Ascending aorta (tissue), 2 donors: ENCODE data around the gene CAMTA1. TPM values are rescaled to one million over a fixed set of nuclear protein-coding genes. Genes with fewer than 3 reads are reported as not detected.

Experiments
- DNase-seq, 2 donors: peaks; one replicate each; pipeline ENCODE4 v3.0.0-alpha.2; 2019; ENCODE audit warnings: low spot score in 2 of 2
- H3K27ac ChIP-seq, 2 donors: fragments of 200-600 bp; sonication (generic); one replicate each; pipeline ENCODE4 v1.5.1; 2016 to 2017; ENCODE audit warnings: mild to moderate bottlenecking in 1 of 2
- H3K27me3 ChIP-seq: fragments of 200-600 bp; sonication (generic); one replicate; pipeline ENCODE4 v1.5.1; 2017
- H3K36me3 ChIP-seq, 2 donors: fragments of 200-600 bp; sonication (generic); one replicate each; pipeline ENCODE4 v1.5.1; 2016
- H3K4me1 ChIP-seq, 2 donors: fragments of 200-600 bp; sonication (generic); one replicate each; pipeline ENCODE4 v1.5.1; 2016 to 2017; ENCODE audit warnings: mild to moderate bottlenecking in 1 of 2
- H3K4me3 ChIP-seq, 2 donors: fragments of 200-600 bp; sonication (generic); one replicate each; pipeline ENCODE4 v1.5.1; 2016 to 2017; ENCODE audit warnings: mild to moderate bottlenecking in 1 of 2
- H3K9me3 ChIP-seq, 2 donors: fragments of 200-600 bp; sonication (generic); one replicate each; pipeline ENCODE4 v1.5.1; 2016
- CTCF ChIP-seq, 3 experiments: fragments of 200-600 bp in 2 of 3; fragments of 450-650 bp in 1 of 3; sonication (generic) in 2 of 3; IDR thresholded peaks; one replicate each; pipeline ENCODE4 v1.5.1; 2016 to 2019; ENCODE audit warnings: antibody characterized with exemption in 3 of 3, mild to moderate bottlenecking in 1 of 3, moderate library complexity in 1 of 3
- intact Hi-C: fragments of 100-400 bp; cut with DNase I; formaldehyde crosslinking; loops from one replicate; pipeline ENCODE4 v1.15.1; 2023
- total RNA-seq: library from RNA; depleted of rRNA; stranded (reverse); fragments of >200 nt; gene quantifications from one replicate; pipeline ENCODE4 v1.1.0, GENCODE V29; 2016

The CAMTA1 gene
- total RNA-seq, 1 donor from 2014 or later, result 53.3 TPM

DNA sequence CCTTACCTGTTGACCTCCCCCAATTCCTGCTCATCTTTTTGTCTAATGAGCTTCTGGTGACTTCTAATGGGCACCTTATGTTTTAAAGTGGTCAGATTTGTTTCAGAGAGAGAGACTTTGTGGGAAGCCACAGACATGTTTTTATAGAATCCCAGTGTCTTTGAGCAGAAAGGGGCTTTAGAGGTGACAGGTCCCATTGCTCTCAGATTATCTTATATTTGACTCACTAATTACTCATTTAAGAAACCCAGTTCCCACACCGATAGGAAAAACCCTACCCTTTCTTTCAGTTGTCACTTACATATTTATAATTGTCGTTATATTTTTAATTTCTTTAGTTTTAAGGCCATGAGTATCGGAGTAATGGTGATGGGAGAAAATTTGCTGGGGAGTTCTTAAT, 215.5 kb downstream of the CAMTA1 start:
- H3K4me3 ChIP-seq, result no peak overlapping the region
- TF ChIP-seq CTCF (IDR thresholded peaks at IDR 0.05), result no peak
- DNase-seq, result no peak
- H3K27me3 ChIP-seq, result no peaks in the 10 kb centered on the region
- no peaks in the 10 kb centered on the region for H3K4me1 ChIP-seq
- intact Hi-C loops, result no loop called here
- H3K27ac ChIP-seq, result no peak overlapping the region
- no peaks in the 10 kb centered on the region for H3K36me3 ChIP-seq
- no peaks in the 10 kb centered on the region for H3K9me3 ChIP-seq

- Histone ChIP-seq H3K36me3 (no peaks in the 10 kb centered on the region), H3K4me1 (no peaks in the 10 kb centered on the region), H3K27me3 (no peaks in the 10 kb centered on the region), H3K27ac (no peak overlapping the region), H3K9me3 (no peaks in the 10 kb centered on the region), H3K4me3 (no peak overlapping the region)
- no peak for TF ChIP-seq CTCF (IDR thresholded peaks at IDR 0.05)
- intact Hi-C loops, result no loop called here
- no peak for DNase-seq
These were observed 217.5 kb downstream of the CAMTA1 start for GRCh38 chr1:7002728-7003127.

DNA sequence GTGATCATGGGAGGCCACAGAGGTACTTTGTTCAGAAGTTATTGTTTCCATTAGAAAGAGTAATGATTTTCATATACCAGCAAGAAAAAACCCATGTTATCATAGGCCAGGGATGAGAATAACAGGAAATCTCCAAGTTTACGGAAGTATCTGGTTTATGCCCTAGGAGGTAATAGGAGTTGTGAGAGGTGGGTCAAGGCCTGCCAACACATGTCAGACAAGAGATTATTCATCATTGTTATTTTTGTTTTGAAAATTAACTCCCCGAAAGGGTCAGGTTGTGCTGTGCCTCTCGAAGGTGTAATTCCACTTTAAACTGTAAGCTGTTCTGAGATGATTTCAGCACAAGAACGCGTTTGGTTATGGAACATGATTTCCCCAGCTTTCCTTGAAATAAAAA, 218.4 kb downstream of the CAMTA1 start:
- no peak for TF ChIP-seq CTCF (IDR thresholded peaks at IDR 0.05)
- intact Hi-C loops, result no loop called here
- Histone ChIP-seq H3K36me3 (no peaks in the 10 kb centered on the region), H3K9me3 (no peaks in the 10 kb centered on the region), H3K27me3 (no peaks in the 10 kb centered on the region), H3K4me3 (no peak overlapping the region), H3K27ac (no peak overlapping the region), H3K4me1 (no peaks in the 10 kb centered on the region)
- no peak for DNase-seq

- no peak for TF ChIP-seq CTCF (IDR thresholded peaks at IDR 0.05)
These were observed 218.9 kb downstream of the CAMTA1 start for GRCh38 chr1:7004181-7004580.

GRCh38 chr1:7005762-7006161, 220.5 kb downstream of the CAMTA1 start:
- no peaks in the 10 kb centered on the region for H3K36me3 ChIP-seq
- no peak overlapping the region for H3K4me3 ChIP-seq
- H3K27ac ChIP-seq, result no peak overlapping the region
- H3K27me3 ChIP-seq, result no peaks in the 10 kb centered on the region
- intact Hi-C loops, result no loop called here
- H3K9me3 ChIP-seq, result no peaks in the 10 kb centered on the region
- peak in 1 of 2 donors; percentile 40 for DNase-seq
- H3K4me1 ChIP-seq, result no peaks in the 10 kb centered on the region
- no peak for TF ChIP-seq CTCF (IDR thresholded peaks at IDR 0.05)

More at GRCh38 chr1:7004181-7004580, 218.9 kb downstream of the CAMTA1 start:
- intact Hi-C loops, result no loop called here
- no peaks in the 10 kb centered on the region for H3K9me3 ChIP-seq
- H3K4me3 ChIP-seq, result no peak overlapping the region
- peak in 1 of 2 donors; percentile 34 for DNase-seq
- H3K36me3 ChIP-seq, result no peaks in the 10 kb centered on the region
- no peaks in the 10 kb centered on the region for H3K27me3 ChIP-seq
- no peaks in the 10 kb centered on the region for H3K4me1 ChIP-seq
- no peak overlapping the region for H3K27ac ChIP-seq
